Stimulated activated CD8-positive, alpha-beta memory T cell treated with anti-CD3 and anti-CD28 coated beads, Interleukin-12 subunit alpha, Interleukin-12 subunit beta, amount 100 ng/mL, for 1 hour (primary cell): ENCODE data around the gene IL21R.

Experiments
- DNase-seq: peaks from one replicate; pipeline ENCODE4 v3.0.0-alpha.2; 2020; ENCODE audit warnings: low read depth

The IL21R gene

GRCh38 chr16:27464626-27465482 lies 62.9 kb downstream of the IL21R start:
- no peak for DNase-seq

- no peak for DNase-seq
These were observed 63.5 kb downstream of the IL21R start for GRCh38 chr16:27465483-27465879.

- DNase-seq: no peak
These were observed 67.1 kb downstream of the IL21R start for GRCh38 chr16:27468941-27469531.

DNA sequence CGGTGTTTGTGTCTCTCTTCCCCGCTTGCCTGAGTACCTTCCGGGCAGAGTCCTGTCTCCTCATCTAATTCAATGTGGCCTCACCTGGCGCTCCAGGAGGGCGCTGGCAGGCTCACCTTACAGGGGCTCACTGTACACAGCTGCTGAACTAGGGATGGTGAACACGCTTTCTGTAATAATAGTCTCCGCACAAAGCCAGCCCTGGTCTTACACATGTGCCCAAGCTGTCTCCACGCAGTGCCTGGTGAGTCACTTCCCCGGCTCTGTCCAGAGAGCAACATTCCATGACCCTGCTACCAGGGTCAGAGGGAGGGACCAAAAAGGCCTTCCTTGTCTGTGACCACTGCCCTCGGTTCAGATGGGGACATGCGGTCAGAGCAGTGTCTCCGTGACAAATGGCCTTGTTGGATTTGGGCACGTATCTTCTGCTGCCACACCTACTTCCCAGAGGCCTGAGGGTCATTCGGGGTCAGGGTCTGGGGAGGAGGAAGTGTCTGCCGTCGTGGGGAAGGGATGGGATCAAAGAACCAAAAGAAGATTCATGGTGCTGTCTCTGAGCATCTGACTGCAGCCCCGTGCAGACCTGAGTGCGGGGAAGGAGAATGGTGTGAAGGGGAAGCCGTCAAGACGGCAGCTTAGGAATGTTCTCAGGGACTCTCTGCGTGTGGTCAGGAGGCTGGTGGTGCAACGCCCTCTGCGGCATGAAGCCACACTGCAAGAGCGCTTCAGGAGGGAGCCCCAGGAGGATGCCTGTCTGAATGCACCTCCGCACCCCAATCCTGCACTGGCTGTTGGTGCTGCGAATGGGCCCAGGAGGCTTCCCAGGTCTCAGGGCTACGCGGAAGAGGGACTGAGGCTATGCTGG lies 68.8 kb downstream of the IL21R start:
- DNase-seq: no peak

DNA sequence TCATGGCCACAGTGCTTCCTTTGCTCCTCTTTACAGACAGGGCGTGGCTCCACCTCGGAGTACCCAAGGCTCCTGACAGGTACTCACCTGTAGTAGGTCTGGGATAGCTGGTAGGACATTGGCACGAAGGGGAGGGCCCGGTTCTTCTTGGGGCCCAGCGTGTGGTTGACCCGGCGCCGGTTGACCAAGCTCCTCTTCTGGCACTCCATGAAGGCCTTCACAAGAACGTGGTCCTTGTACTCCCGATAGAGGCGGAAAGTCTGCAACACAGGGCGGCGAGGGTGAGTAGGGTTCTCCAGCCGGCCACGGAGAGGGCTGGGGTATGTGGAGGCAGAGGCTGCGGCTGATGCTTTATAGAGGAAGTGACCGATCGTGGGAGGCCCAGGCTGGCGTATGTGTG lies 69.7 kb downstream of the IL21R start:
- no peak for DNase-seq

GRCh38 chr16:27472091-27473020 lies 70.4 kb downstream of the IL21R start:
- DNase-seq: no peak

GRCh38 chr16:27473101-27473900 lies 71.3 kb downstream of the IL21R start:
- DNase-seq: no peak

DNA sequence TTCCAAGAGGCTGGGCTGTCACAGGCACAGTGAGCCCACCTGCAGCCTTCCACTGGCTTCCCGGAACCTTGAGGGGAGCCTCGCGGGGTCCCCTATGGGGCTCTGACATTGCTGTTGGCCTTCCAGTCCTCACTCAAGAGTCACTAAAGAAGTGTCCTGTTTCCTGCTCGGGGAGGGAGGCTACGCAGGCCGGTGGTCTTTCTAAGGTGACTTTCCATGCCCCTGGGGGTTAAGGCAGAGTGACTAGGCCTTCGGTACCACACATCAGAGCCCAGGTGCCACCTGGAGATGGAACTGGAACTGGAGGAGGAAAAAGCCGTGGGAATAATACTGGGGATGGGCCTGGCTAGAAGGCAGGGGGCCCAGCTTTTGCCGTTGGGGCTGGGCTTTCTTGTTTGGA lies 72.1 kb downstream of the IL21R start:
- no peak for DNase-seq

DNA sequence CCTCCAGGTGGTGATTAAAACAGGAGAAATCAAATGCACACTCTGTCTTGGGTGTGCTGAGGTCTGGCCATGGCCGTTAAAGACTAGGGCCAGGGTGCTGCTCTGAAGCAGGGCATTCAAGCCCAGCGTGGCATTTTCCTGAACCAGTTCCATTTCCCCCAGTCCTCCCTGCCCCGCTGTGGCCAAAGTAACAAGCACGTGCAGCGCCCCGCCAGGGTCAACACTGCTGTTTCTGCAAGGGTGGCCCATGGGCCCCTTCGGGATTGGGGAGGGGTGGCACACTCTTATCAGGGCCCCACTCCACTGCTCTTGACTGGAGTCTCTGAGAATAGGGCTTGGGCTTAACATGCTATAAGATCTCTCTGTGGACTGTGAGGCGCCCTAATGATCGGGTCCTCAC lies 72.9 kb downstream of the IL21R start:
- no peak for DNase-seq

DNA sequence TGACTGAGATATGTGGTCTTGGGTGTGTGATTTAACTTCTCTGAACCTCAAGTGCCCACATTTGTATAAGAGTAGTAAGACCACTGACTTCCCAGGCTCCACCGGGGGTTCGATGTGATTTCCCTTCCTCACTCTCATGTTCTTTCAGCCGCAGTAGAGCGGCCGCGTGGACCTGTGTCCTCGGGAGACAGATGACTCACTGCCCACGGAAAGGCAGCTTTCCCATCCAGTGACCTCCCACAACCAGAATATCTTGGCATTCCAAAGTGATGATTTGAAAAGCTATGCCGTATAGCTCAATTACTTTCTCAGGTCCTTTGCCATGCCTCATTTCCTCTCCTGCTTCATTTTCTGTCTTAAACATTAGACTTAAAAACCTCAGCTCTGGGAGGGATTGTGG lies 73.6 kb downstream of the IL21R start:
- DNase-seq: no peak

GRCh38 chr16:27476240-27476639 lies 74.3 kb downstream of the IL21R start:
- DNase-seq: no peak

- no peak for DNase-seq
These were observed 78.8 kb downstream of the IL21R start for GRCh38 chr16:27480761-27481160.

GRCh38 chr16:27481282-27481934 lies 79.4 kb downstream of the IL21R start:
- DNase-seq: no peak

DNA sequence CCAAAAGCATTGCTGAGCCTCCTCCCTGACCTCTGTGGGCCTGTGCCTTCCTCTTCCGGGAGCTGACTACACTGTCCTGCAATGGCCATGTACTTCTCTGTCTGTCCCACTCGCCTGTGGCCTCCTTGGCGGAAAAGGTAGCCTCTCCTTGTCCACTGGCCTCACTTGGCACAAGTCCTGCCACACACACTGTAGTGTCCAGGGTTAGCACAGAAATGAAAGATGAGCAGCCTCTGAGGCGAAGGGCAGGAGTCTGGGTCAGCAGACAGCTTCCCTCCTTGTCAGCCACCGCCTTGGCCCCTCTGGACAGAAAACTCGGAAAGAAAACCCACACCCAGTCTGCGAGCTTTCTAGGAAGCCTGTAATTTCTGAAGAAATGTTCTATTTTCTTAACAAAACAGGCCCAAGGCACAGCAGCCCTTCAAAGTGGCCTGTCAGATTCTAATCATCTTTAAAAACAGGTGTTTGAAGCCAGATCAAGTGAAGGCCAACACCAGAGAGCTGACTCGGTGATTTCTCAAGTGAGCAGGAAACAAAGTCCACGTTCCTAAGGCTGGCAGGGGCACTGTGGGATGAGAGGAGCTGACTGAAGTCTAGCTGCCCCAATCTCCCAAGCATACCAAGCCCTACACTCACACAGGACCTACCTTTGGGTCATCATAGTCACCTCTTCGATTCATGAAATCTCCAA lies 80.6 kb downstream of the IL21R start:
- no peak for DNase-seq

DNA sequence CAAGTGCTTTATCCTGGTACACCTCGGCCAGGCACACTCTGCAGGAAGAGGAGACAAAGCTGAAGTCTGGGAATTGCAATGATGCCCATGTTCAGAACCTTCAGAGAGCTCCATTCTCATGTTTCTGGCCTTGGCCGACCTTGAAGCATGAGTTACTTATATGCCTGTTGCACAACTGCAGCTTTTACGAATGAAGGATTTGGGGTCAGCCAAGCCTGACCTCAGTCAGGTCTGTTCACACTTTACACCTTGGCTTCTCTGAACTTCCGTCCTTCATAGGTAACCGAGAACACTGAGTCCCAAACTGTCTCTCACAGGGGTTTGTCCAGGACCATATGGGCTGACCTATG lies 81.1 kb downstream of the IL21R start:
- DNase-seq: no peak

GRCh38 chr16:27483624-27484023 lies 81.7 kb downstream of the IL21R start:
- no peak for DNase-seq

DNA sequence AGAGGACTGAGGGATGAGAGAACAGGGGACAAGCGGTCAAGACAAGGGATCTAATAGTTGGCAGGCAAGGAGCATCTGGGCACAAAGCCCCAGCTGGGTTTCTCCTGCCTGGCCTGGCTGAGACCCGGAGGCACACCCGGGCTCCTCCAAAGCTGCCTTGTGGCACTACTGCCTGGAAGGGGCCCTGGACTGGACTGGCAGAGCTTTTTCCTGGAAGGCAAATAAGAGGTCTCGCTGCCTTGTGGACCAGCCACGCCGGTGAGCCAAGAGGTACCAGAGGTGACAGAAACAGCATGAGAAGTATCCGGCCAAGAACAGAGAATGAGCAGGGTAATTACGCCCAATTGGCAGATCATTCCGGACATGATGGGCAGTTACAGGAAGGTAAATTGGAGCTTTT lies 83.2 kb downstream of the IL21R start:
- DNase-seq: no peak

DNA sequence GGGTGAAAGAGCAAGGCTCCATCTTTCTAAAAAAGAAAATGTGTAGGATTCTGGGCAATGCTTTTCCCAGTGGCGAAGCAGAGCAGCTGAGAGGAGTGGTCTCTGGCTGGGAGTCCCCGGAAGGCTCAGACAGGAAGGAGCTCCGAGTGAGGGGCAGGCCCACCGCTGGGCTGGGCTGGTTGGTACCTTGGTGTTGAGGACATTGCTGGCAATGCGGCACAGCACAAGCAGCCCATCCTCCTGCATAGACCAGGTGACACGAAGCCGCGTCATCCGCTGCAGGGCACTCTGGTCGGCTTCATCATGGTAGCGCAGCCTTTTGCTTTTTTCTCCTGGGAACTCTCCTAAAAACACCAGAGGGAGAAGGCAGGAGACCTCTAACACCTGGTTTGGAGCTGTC lies 83.8 kb downstream of the IL21R start:
- DNase-seq: no peak

DNA sequence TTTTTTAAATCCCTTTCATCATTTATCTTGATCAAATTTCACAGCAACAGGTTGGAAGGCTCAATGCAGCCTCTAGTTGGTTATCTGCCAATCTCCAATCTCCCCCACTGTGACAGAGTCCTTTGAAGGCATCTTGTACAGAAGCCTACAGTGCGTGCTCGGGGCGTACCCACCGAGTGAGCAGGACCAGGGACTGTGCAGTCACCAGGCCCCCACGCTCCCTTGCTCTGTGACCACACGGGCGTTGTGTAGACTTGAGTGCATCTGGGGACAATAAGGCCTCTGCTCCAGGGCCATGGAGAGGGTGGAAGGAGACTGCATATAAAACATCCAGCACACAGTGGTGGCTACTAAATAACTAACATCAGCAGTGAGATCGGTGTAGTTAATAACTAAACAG lies 84.4 kb downstream of the IL21R start:
- DNase-seq: no peak

DNA sequence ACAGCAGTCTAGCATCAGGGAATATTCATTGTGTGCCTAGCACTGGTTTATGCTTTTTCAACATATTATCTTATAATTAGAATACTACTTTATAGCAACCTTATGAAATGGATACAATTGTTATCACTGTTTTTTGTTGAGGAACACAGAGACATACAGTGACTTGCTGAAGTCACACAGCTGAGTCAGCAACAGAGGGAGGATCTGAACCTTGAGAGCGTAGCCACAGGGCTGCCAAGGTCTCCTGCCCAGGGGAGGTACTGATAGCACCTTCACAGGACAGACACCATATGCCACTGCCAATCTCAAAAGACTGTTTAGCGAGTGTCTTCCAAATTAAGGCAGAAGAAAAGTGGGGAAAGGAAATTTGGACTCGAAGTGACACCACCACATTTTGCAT lies 84.8 kb downstream of the IL21R start:
- no peak for DNase-seq
